SW480 (cell line): ENCODE results near the gene GTF2IRD1.
"Not testable (repeated sequence)": the region's sequence is repeated elsewhere in the genome, so short reads cannot be mapped to it uniquely, and the experiment has no call there.

Experiments used
- DNase-seq: peaks from one replicate; pipeline ENCODE4 v3.0.0-alpha.2; 2016; ENCODE audit warnings: low spot score

Gene GTF2IRD1

DNA sequence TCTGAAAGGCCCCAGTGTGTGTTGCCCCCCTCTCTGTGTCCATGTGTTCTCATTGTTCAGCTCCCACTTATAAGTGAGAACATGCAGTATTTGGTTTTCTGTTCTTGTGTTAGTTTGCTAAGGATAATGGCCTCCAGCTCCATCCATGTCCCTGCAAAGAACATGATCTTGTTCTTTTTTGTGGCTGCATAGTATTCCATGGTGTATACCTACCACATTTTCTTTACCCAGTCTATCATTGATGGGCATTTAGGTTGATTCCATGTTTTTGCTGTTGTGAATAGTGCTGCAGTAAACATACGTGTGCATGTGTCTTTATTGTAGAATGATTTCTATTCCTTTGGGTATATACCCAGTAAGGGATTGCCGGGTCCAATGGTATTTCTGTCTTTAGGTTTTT, 37.8 kb downstream of the GTF2IRD1 start:
- DNase-seq: not testable (repeated sequence)

DNA sequence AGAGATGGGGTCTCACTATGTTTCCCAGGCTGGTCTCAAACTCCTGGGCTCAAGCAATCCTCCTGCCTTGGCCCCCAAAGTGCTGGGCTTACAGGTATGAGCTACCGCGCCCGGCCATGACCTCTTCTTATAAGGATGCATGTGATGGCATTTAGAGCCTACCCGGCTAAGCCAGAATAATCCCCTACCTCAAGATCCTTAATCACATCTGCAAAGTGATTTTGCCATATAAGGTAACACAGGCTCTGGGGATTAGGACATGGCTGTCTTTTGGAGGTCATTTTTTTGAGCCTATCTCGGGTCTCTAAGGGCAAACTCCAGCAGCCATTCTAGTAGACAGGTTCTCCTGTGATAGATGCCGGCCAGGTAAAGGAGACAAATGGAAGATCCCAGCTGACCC, 39.6 kb downstream of the GTF2IRD1 start:
- no peak for DNase-seq

GRCh38 chr7:74494076-74494548, 40.4 kb downstream of the GTF2IRD1 start:
- no peak for DNase-seq

DNA sequence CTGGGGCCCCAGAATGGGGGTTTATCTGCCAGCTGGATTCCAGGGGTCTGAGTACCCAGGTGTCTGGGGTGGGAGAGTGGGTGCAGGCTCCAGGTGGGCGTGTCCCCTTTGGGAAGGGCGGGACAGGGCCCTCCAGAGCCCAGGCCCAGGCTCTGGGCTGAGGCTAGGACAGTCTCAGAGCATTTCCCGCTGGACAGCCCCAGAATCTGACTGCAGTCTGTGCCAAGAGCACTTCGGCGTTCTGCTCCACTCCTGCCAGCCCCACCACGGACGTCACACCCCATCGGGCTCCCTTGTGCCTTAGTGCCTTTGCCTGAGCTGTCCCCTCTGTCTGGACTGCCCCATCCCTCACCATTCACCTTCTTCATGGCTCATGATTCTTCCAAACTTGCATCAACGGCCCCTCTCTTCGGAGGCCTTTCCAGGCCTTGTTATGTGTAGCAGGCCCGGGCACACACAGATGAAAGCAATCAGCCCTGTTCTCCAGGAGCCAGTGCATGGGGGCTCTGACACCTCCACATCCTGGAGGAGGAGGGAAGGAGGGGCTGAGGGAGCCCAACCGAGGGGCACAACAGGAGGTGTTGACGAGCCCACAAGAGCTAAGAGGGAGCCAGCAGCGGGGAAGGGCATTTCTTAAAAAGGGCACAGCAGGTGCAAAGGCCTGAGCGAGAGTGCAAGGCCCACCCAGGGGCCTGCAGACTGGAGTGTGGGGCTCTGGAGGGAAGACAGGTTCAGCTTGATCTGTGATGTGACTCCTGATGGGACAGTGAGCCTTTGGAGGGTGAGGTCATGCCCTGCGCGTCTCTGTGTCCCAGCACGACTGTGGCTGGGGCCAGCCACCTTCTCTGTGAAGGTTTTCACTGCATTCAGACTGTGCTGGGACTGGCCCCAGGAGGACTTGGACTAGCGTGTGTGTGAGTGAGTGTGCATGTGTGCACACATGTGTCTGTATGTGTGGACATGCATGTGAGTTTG, 41.7 kb downstream of the GTF2IRD1 start:
- DNase-seq: no peak

GRCh38 chr7:74496272-74496671, 42.6 kb downstream of the GTF2IRD1 start:
- no peak for DNase-seq

DNA sequence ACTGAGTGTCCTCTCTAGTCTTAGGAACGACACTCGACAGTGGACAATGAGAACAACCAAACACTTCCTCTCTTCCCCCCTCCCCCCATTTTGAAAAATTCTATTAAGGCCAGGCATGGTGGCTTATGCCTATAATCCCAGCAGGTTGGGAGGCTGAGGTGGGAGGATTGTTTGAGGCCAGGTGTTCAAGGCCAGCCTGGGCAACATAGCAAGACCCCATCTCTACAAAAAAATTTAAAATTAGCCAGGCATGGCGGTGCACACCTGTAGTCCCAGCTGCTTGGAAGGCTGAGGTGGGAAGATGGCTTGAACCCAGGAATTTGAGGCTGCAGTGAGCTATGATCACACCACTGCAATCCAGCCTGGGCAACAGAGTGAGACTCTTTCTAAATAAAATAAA, 43.1 kb downstream of the GTF2IRD1 start:
- DNase-seq: not testable (repeated sequence)

DNA sequence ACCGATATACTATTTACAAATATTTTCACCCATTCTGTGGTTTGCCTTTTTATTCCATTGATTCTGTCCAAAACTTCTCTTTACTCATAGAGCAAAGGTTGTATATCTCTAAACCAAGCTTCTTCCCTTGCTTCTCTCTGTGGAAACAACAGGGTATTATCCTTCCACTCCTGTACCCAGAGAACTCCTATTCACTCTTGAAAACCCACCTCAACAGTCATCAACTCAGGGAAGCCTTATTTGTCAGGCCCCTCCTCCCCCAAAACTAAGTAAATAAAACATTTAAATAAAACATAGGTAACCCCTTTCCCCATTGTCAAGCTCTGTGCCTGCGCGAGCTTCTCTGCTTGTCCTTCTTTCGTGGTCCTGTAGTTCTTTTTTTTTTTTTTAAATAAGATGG, 44.6 kb downstream of the GTF2IRD1 start:
- no peak for DNase-seq

DNA sequence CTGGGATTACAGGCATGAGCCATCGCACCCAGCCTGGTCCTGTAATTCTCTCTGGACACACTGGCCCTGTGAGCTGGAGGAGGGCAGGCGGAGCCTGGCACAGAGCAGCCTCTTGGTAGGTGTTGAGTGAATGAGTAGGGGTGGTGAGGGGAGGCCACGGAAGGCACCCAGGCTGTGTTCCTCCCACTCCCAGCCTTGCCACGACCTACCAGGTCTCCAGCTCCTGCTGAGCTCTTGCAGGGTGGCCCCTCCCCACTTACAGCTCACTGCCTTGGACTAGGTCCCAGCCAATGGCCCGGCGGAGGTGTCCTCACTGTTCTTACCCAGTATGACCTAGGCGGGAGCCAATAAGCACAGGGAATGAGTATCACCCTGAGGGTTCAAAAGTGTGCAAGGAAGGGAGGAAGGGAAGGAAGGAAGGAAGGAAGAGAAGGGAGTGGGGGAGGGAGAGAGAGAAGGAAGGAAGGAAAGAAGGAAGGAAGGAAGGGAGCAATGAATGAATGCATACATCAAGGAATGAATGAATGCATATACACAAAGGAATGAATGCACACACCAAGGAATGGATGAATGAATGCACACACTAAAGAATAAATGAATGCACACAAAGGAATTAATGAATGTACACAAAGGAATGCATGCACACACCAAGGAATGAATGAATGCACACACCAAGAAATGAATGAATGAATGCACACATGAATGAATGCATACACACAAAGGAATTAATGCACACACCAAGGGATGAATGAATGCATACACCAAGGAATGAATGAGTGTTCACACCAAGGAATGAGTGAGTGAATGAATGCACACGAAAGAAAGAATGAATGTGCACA, 45.5 kb downstream of the GTF2IRD1 start:
- no peak for DNase-seq

GRCh38 chr7:74499835-74500388, 46.2 kb downstream of the GTF2IRD1 start:
- DNase-seq: no peak

- DNase-seq: no peak
These were observed 47.6 kb downstream of the GTF2IRD1 start for GRCh38 chr7:74501298-74501697.

DNA sequence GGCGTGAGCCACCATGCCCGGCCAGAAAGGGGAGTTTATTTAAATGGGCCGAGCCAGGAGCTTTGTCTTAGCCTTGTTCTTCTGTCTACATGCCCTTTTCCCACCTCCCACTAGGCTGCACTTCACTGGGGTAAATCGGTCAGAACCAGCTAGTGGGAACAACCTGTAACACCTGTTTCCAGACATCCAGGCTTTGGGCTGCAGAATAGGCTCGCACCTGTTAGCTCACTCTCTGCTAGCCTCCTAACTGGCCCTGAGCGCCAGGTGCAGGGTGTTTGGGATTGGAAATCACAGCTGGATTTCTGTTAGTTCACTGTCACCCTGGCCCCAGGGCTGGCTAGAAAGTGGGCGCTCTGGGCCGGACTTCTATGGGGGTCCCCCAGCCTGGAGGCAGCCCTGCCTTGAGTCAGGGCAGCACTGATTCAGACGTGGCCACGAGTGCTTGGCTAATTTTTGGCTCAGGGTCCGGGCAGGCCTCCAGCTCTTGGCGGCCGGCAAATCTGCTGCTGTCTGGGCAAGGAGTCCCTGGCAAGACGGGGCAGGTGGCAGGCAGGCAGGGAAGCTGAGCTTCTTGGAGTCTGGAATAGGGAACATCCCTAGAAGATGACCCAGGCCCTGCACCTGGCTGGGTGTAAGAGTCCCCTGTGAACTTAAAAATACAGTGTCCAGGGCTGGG, 48.6 kb downstream of the GTF2IRD1 start:
- no peak for DNase-seq

- no peak for DNase-seq
These were observed 49.4 kb downstream of the GTF2IRD1 start for GRCh38 chr7:74503061-74503460.

- DNase-seq: no peak
These were observed 50.2 kb downstream of the GTF2IRD1 start for GRCh38 chr7:74503943-74504342.

DNA sequence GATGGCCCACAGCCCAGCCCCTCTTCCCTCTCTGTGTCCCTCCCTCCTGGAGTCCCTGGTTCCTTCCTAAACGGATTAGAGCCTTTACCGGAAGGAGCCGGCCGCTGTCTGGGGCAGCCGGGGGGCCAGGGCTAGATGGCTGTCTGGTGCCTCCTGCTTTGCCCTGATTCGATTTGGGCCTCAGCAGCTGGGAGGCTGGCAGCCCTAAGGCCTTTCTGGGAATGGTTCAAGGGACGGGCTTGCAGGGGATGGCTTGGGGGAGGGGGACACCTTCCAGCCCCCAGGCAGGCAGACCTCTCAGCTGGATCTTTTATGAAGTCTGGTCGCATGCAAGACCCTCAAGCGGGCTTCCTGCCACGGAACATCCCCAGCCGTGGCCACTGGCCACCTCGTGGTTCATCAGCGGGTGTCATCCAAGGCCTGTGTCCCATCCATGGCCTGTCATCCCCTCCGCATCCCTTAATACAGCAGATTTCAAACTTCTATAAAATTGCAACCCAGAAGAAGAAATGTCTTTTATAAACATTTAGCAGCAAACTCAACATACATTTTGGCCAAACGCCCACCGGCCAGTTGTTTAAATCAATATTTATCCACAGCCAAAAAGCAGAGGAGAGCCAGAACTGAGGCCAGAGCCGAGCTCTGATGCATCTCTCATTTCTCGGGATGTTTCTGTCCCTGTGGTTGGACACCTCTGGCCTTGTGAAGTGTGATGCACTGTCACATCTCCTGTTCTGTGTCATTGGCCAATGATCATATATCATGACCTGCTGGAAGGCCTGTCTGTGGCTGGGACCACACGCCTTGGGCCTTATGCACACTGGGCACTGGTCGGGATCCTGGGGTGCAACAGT, 52.0 kb downstream of the GTF2IRD1 start:
- no peak for DNase-seq

DNA sequence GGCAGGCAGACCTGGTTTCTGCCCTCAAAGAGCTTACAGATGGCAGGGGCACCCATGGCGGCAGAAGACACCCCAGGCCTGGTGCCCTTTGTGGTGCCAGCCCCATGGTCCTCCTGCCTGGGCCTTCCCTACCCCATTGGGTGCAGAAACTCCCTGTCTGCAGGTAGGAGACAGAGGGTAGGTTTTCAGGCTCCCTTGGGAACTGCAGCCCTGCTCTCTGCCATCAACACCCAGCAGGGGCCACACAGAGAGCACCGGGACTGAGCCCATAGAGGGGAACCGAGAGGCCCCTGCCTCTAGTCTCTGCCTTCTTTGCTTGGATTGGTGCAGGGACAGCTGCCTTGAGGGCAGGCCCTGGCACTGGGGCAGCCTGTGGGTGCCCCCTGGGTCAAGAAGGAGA, 52.6 kb downstream of the GTF2IRD1 start:
- no peak for DNase-seq

DNA sequence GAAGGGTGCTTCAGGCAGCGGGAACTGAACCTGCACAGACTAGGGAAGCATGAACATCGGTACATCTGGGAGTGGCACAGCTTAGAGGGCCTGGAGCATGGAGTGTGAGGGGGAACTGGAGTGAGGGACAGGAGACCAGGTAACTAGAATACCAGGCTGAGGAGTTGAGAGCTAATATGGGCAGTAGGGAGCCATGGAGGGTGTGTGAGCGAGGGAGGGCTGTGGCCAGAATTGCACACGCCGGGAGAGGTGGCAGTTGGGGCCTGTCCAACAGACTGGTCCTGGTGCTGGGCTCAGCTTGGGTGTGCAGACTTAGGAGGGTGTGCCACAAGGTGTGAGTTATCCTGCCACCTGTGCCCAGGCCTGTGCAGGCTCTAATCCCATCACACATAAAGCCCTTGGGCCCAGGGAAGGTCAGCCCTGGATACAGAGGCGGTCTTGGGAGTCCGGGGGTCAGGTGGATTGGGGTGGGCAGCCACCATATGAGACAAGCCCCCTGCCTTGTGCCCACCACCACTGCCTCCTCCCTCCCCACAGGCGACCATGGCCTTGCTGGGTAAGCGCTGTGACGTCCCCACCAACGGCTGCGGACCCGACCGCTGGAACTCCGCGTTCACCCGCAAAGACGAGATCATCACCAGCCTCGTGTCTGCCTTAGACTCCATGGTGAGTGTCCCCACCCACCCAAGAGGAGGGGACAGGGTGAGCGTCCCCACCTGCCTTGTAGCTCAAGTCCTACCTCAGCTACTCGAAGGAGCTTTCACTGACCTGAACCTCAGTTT, 54.0 kb downstream of the GTF2IRD1 start:
- no peak for DNase-seq

DNA sequence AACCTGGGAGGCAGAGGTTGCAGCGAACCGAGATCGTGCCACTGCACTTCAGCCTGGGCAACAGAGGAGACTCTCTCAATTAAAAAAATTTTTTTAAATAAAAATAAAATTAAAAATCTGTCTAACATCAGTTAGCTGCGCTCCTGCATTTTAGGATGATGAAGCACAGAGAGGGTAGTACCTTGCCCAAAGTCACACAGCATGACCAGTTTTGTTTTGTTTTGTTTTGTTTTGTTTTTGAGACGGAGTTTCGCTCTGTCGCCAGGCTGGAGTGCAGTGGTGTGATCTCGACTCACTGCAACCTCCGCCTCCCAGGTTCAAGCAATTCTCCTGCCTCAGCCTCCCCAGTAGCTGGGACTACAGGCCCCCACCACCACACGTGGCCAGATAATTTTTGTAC, 55.7 kb downstream of the GTF2IRD1 start:
- not testable (repeated sequence) for DNase-seq

DNA sequence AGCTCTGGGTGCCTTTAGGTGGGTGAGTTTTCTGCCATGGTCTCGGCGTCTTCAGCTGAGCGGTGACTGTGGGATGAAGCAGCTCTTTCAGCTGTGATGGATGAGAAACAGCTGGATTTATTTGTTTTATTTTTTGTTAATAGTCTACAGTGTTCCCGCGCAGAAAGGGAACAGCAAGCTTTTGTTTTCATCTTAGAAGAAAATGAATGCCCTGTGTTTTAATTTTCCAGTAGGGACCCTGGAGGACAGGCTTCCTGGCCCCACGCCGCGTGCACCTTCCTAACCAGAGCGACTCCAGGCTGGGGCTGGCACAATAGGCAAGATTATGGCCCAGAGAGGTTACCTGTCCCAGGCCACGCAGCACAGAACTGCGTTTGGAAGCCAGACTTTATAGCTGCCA, 57.6 kb downstream of the GTF2IRD1 start:
- no peak for DNase-seq

GRCh38 chr7:74512762-74513161, 59.1 kb downstream of the GTF2IRD1 start:
- no peak for DNase-seq

DNA sequence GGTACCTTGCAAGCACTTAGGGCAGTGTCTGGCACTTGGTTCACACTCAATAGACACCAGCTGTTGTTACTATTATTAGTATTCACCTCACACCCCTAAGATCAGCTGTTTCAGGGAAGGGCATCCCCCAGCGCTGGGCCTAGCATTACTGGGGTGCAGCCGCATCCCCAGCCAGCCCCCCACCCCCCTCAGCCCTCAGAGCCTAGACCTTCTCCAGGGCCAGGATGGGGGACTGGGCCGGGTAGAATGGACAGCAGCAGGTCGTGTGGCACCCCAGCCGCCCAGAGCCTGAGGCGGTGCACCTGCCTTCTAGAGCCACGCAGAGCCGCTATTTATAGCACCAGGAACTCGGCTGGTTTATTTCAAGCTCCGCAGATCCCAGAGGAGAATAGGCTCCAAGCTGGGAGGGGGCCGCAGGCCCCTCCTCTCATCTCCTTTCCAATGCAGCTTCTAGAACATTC, 60.5 kb downstream of the GTF2IRD1 start:
- DNase-seq: no peak
